GM21717 (cell line): Measurements from ENCODE around the gene PINLYP.

Experiments used
- ATAC-seq: cut with Tn5 transposase; IDR thresholded peaks from one replicate; pipeline ENCODE4 v1.9.1; 2021; ENCODE audit warnings: mild to moderate bottlenecking, moderate library complexity; ENCODE audit not compliant: unreplicated experiment

PINLYP gene

GRCh38 chr19:43575156-43575950 is at the start of gene PINLYP, which contains the start of gene XRCC1:
TSS of gene PINLYP (plus strand) at chr19:43575801. CDS start at chr19:43577192, 1,391 bp downstream.
TSS of gene XRCC1 (minus strand) at chr19:43575527. CDS start at chr19:43575458, 69 bp downstream.
- ATAC-seq: peak; percentile 90

- ATAC-seq: no peak
Observed at GRCh38 chr19:43525836-43526771, 49.5 kb upstream of the PINLYP start.

- peak; percentile 55 for ATAC-seq
Observed at GRCh38 chr19:43526884-43527859, 48.4 kb upstream of the PINLYP start, which contains the start of gene ETHE1. TSS of gene ETHE1 (minus strand) at chr19:43527201. CDS start at chr19:43527177, 24 bp downstream.

GRCh38 chr19:43527860-43528622 is 47.6 kb upstream of the PINLYP start:
- no peak for ATAC-seq

GRCh38 chr19:43532571-43532961 is 43.0 kb upstream of the PINLYP start:
- no peak for ATAC-seq

GRCh38 chr19:43532962-43533545 is 42.5 kb upstream of the PINLYP start, which contains the start of gene ZNF575:
TSS of gene ZNF575 (plus strand) at chr19:43533188. CDS start at chr19:43534423, 1,235 bp downstream.
- peak; percentile 44 for ATAC-seq

- peak; percentile 61 for ATAC-seq
Observed at GRCh38 chr19:43533546-43534304, 41.9 kb upstream of the PINLYP start.

- ATAC-seq: no peak
Observed at GRCh38 chr19:43534305-43534815, 41.2 kb upstream of the PINLYP start.

GRCh38 chr19:43534816-43535761 is 40.5 kb upstream of the PINLYP start:
- no peak for ATAC-seq

GRCh38 chr19:43538922-43539321 is 36.7 kb upstream of the PINLYP start:
- ATAC-seq: no peak

- ATAC-seq: no peak
Observed at GRCh38 chr19:43540381-43540780, 35.2 kb upstream of the PINLYP start.

GRCh38 chr19:43541920-43542650 is 33.5 kb upstream of the PINLYP start:
- ATAC-seq: no peak

GRCh38 chr19:43544077-43544476 is 31.5 kb upstream of the PINLYP start:
- ATAC-seq: no peak

GRCh38 chr19:43545276-43545675 is 30.3 kb upstream of the PINLYP start:
- ATAC-seq: no peak

- no peak for ATAC-seq
Observed at GRCh38 chr19:43545981-43546380, 29.6 kb upstream of the PINLYP start.

- no peak for ATAC-seq
Observed at GRCh38 chr19:43546581-43546980, 29.0 kb upstream of the PINLYP start.
